ENCODE data around the gene ANKHD1. TPM values are rescaled to one million over a fixed set of nuclear protein-coding genes. Genes with fewer than 3 reads are reported as not detected.

Gene ANKHD1
- total RNA-seq, 2 donors from 2014 or later = 106 to 173 TPM

DNA sequence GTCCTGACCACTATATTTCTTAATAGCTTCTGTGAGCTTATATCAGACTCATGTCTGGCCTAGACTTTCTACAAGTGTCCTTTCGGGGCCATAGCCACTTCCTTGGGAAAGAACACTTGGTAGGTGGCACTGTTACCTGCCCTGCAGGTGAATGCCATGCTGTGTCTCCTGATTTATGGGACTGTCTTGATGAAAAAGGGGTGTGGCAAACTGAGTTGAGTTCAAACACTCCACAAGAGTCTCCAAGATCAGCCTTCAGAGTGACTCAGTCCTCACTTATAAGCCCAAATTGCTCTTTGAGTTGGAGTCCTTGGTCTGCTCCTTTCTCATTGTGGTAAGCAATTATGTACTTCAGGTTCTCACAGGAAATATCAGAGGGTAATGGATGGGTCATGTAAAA, 9.9 kb upstream of the ANKHD1 start:
- no peak overlapping the region for H3K27ac ChIP-seq
- ATAC-seq (ENCODE audit: insufficient number of reproducible peaks, low FRiP score, low read depth) (no peak), DNase-seq (ENCODE audit: low spot score) (no peak)
- H3K4me3 ChIP-seq = no peak overlapping the region
- H3K4me1 ChIP-seq (ENCODE audit: control insufficient read depth in 1 of 2, low read depth in 2 of 2) = no peaks in the 10 kb centered on the region
- H3K9me3 ChIP-seq = no peaks in the 10 kb centered on the region
- H3K36me3 ChIP-seq = no peaks in the 10 kb centered on the region
- TF ChIP-seq, protein P1, sequence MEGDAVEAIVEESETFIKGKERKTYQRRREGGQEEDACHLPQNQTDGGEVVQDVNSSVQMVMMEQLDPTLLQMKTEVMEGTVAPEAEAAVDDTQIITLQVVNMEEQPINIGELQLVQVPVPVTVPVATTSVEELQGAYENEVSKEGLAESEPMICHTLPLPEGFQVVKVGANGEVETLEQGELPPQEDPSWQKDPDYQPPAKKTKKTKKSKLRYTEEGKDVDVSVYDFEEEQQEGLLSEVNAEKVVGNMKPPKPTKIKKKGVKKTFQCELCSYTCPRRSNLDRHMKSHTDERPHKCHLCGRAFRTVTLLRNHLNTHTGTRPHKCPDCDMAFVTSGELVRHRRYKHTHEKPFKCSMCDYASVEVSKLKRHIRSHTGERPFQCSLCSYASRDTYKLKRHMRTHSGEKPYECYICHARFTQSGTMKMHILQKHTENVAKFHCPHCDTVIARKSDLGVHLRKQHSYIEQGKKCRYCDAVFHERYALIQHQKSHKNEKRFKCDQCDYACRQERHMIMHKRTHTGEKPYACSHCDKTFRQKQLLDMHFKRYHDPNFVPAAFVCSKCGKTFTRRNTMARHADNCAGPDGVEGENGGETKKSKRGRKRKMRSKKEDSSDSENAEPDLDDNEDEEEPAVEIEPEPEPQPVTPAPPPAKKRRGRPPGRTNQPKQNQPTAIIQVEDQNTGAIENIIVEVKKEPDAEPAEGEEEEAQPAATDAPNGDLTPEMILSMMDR (IDR thresholded peaks at IDR 0.05) = no peak
- no peaks in the 10 kb centered on the region for H3K27me3 ChIP-seq (replicated peaks; ENCODE audit: insufficient read depth)

DNA sequence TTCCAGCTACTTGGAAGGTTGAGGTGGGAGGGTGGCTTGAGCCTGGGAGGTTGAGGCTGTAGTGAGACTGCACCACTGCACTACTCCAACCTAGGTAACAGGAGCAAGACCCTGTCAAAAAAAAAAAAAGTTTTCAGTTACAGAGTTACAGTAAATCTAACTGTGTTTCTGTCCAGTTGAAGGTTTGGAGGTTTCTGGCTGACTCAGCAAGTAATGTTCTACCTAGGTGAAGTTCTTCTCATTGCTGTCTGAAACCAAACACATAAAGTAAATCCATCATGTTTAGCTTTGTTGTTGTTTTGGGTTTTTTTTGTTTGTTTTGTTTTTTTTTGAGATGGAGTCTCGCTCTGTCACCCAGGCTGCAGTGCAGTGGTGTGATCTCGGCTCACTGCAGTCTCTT, 7.9 kb upstream of the ANKHD1 start:
- ATAC-seq (ENCODE audit: insufficient number of reproducible peaks, low FRiP score, low read depth) (no peak), DNase-seq (ENCODE audit: low spot score) (no peak)
- Histone ChIP-seq H3K27me3 (replicated peaks; ENCODE audit: insufficient read depth) (no peaks in the 10 kb centered on the region), H3K27ac (no peak overlapping the region), H3K36me3 (no peaks in the 10 kb centered on the region), H3K9me3 (no peaks in the 10 kb centered on the region), H3K4me3 (no peak overlapping the region), H3K4me1 (ENCODE audit: control insufficient read depth in 1 of 2, low read depth in 2 of 2) (no peaks in the 10 kb centered on the region)
- TF ChIP-seq, protein P1 (IDR thresholded peaks at IDR 0.05) = no peak

DNA sequence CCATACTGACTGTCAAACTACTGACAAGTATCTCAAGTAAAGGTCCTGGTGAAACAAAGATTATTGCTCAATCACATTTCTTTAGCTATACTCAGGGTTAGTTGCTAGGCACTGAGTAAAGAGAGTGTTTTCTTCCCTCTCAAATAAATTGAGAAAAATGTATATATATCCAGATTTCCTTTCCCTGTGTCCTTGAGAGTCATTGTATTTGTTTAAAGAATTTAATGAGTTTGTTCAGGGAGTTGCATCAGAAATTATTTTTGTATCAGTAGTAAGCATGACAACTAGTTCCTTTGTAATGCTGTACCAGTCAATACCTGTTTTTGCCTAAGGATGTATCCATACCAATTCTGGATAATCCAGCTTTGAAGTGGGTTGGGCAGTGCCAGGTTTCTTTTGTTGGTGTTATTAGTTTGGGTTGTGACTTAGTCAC, 3.2 kb upstream of the ANKHD1 start:
- no peak for ATAC-seq (ENCODE audit: insufficient number of reproducible peaks, low FRiP score, low read depth)
- Histone ChIP-seq H3K4me1 (ENCODE audit: control insufficient read depth in 1 of 2, low read depth in 2 of 2) (peaks cover 5 to 13% of the 10 kb centered on the region in 2 donors), H3K4me3 (no peak overlapping the region), H3K9me3 (no peaks in the 10 kb centered on the region), H3K27ac (no peak overlapping the region), H3K27me3 (replicated peaks; ENCODE audit: insufficient read depth) (no peaks in the 10 kb centered on the region), H3K36me3 (no peaks in the 10 kb centered on the region)
- DNase-seq (ENCODE audit: low spot score) = no peak
- TF ChIP-seq, protein P1 (IDR thresholded peaks at IDR 0.05) = no peak

DNA sequence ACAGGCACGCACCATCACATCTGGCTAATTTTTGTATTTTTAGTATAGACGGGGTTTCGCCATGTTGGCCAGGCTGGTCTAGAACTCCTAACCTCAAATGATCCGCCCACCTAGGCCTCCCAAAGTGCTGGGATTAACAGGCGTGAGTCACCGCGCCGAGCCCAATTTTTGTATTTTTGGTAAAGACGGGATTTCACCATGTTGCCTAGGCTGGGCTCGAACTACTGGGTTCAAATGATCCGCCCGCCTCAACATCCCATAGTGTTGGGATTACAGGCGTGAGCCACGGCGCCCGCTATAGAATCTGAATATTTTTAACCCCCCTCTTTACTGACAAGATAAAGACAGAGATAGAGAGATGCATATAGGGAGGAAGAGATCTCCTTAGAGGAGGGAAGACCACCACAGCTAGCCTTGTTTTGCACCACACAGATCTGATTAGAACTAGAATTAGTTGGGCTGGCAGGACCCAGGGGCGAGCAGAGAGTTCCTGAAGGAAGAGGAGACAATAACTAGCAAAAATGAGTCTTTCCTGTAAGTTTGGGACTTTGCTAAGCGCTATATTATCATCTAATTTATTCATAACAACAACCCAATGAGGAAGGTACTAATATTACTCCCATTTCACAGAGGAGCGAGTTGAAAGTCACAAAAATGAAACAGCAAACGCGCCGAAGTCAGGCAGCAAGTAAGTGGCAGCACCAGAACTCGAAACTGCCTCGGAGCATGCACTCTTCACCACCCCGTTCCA, 1.5 kb upstream of the ANKHD1 start:
- TF ChIP-seq, protein P1 (IDR thresholded peaks at IDR 0.05) = no peak
- Histone ChIP-seq H3K27ac (peak overlapping the region; percentile 84 to 89), H3K4me3 (peak overlapping the region; percentile 88), H3K4me1 (ENCODE audit: control insufficient read depth in 1 of 2, low read depth in 2 of 2) (peaks cover 21 to 31% of the 10 kb centered on the region in 2 donors), H3K36me3 (no peaks in the 10 kb centered on the region), H3K9me3 (no peaks in the 10 kb centered on the region), H3K27me3 (replicated peaks; ENCODE audit: insufficient read depth) (no peaks in the 10 kb centered on the region)
- DNase-seq (ENCODE audit: low spot score) (no peak), ATAC-seq (ENCODE audit: insufficient number of reproducible peaks, low FRiP score, low read depth) (no peak)

DNA sequence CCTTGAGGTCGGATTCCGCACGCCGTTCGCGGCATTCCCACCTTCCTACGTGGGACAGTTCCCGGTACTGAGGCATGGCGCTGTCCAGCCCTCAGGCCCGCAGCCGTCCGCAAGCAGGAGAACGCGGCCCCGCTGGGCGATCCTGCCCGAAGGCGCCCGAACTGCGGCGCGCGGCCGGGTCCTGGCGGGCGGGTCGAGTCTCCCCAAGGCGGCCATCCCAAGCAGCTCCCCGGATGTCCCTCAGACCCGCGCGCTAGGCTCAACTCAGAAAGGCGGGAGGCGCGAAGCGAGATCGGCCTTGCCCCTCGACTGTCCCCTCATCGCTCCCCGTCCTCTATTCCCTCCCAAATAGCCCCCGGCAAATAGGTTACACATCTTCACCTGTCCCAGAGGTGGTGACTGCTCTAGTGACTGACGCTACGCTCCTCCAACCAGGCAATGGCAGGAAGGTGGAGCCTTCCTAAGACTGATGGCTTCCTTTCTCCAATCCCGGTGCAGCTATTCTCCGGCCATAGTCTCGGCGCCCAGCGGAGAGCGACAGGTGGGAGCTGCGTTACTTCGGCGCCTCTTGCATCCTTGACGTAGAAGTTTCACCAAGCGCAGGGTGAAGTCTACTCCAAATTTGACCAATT, 787 bp upstream of the ANKHD1 start:
- Histone ChIP-seq H3K9me3 (no peaks in the 10 kb centered on the region), H3K36me3 (peaks cover 3% of the 10 kb centered on the region), H3K4me1 (ENCODE audit: control insufficient read depth in 1 of 2, low read depth in 2 of 2) (peaks cover 27 to 33% of the 10 kb centered on the region in 2 donors), H3K4me3 (peak overlapping the region; percentile 88), H3K27ac (peak overlapping the region; percentile 84 to 89), H3K27me3 (replicated peaks; ENCODE audit: insufficient read depth) (no peaks in the 10 kb centered on the region)
- ATAC-seq (ENCODE audit: insufficient number of reproducible peaks, low FRiP score, low read depth) = peak; percentile 81
- DNase-seq (ENCODE audit: low spot score) = peak; percentile 73
- TF ChIP-seq, protein P1 (IDR thresholded peaks at IDR 0.05) = no peak
